ENCODE measurements around the gene METTL25. TPM values are rescaled to one million over a fixed set of nuclear protein-coding genes. Genes with fewer than 3 reads are reported as not detected.

Gene METTL25
- total RNA-seq, 2 donors from 2014 or later = 16.0 to 20.8 TPM

DNA sequence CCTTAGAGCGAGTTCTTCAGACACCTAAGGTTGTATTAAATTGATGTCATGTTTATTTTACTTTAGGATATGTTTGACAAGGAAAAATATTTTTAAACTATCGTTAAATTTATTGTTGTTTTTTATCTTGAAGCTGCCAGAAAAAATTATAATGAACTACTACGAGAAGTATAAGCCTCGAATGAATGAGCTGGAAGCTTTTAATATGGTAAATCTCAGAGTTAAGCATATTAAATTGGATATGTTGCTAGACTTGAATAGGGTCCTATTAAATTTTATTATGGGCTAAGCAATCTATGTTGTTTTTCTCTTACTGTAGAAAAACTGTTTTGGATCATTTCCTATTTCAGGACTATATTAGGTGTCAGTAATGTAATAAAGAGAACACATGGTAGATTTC, 118.2 kb downstream of the METTL25 start:
- 35% methylated on average over 4 of the region's 4 CpGs for WGBS
- intact Hi-C loops (cut with DNase I) = no loop called here

GRCh38 chr12:82479511-82479910, 121.2 kb downstream of the METTL25 start:
- no peaks in the 10 kb centered on the region for H3K9me3 ChIP-seq
- no peak overlapping the region for H3K27ac ChIP-seq
- 25% methylated on average over 1 of the region's 1 CpG for WGBS
- no peak for DNase-seq (ENCODE audit: low spot score)
- intact Hi-C loops (cut with DNase I) = no loop called here
- H3K27me3 ChIP-seq (replicated peaks; ENCODE audit: insufficient read depth) = no peaks in the 10 kb centered on the region
- no peak for TF ChIP-seq POLR2AphosphoS5 (IDR thresholded peaks at IDR 0.05)
- TF ChIP-seq POLR2A (IDR thresholded peaks at IDR 0.05) = no peak
- TF ChIP-seq CTCF (IDR thresholded peaks at IDR 0.05) = no peak
- no peak overlapping the region for H3K4me3 ChIP-seq
- no peaks in the 10 kb centered on the region for H3K36me3 ChIP-seq
- no peaks in the 10 kb centered on the region for H3K4me1 ChIP-seq (replicated peaks)

More for the DNA sequence above, 118.2 kb downstream of the METTL25 start:
- Histone ChIP-seq H3K9me3 (no peaks in the 10 kb centered on the region), H3K36me3 (no peaks in the 10 kb centered on the region), H3K4me3 (no peak overlapping the region), H3K27me3 (replicated peaks; ENCODE audit: insufficient read depth) (no peaks in the 10 kb centered on the region), H3K27ac (no peak overlapping the region), H3K4me1 (replicated peaks) (no peaks in the 10 kb centered on the region)
- TF ChIP-seq CTCF (IDR thresholded peaks at IDR 0.05) (no peak), POLR2A (IDR thresholded peaks at IDR 0.05) (no peak), POLR2AphosphoS5 (IDR thresholded peaks at IDR 0.05) (no peak)
- DNase-seq (ENCODE audit: low spot score) = no peak

DNA sequence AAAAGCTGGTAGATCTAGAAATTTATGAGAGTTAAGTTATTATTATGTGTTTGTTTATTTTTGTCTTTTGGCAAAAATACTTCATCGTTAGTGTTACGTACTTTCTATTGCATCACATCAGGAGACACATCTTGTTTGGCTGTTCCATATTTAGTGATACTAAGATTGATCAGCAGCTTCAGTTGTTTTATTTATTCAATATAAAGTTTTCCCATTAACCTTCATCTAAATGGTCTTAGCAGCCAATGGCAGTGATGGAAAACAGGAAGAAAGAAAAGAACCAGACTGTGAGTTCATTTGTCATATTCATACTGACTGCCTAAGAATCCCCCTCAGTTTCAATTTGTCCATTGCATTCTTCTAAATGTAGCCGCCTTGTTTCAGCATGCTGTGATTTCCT, 122.3 kb downstream of the METTL25 start:
- 79% methylated on average over 3 of the region's 3 CpGs for WGBS
- no peak for TF ChIP-seq POLR2A (IDR thresholded peaks at IDR 0.05)
- TF ChIP-seq POLR2AphosphoS5 (IDR thresholded peaks at IDR 0.05) = no peak
- no peak for TF ChIP-seq CTCF (IDR thresholded peaks at IDR 0.05)
- intact Hi-C loops (cut with DNase I) = no loop called here
- Histone ChIP-seq H3K4me1 (replicated peaks) (no peaks in the 10 kb centered on the region), H3K4me3 (no peak overlapping the region), H3K27me3 (replicated peaks; ENCODE audit: insufficient read depth) (no peaks in the 10 kb centered on the region), H3K27ac (no peak overlapping the region), H3K36me3 (no peaks in the 10 kb centered on the region), H3K9me3 (no peaks in the 10 kb centered on the region)
- DNase-seq (ENCODE audit: low spot score) = no peak

- 83% methylated on average over 2 of the region's 2 CpGs for WGBS
- no peaks in the 10 kb centered on the region for H3K27me3 ChIP-seq (replicated peaks; ENCODE audit: insufficient read depth)
- no peaks in the 10 kb centered on the region for H3K9me3 ChIP-seq
- no peak overlapping the region for H3K4me3 ChIP-seq
- no peak overlapping the region for H3K27ac ChIP-seq
- no peak for TF ChIP-seq POLR2A (IDR thresholded peaks at IDR 0.05)
- TF ChIP-seq CTCF (IDR thresholded peaks at IDR 0.05) = no peak
- no peak for TF ChIP-seq POLR2AphosphoS5 (IDR thresholded peaks at IDR 0.05)
- intact Hi-C loops (cut with DNase I) = no loop called here
- DNase-seq (ENCODE audit: low spot score) = no peak
- no peaks in the 10 kb centered on the region for H3K36me3 ChIP-seq
- H3K4me1 ChIP-seq (replicated peaks) = no peaks in the 10 kb centered on the region
Observed at GRCh38 chr12:82481954-82482353, 123.6 kb downstream of the METTL25 start.

- Histone ChIP-seq H3K27me3 (replicated peaks; ENCODE audit: insufficient read depth) (no peaks in the 10 kb centered on the region), H3K4me1 (replicated peaks) (no peaks in the 10 kb centered on the region), H3K27ac (no peak overlapping the region), H3K9me3 (no peaks in the 10 kb centered on the region), H3K4me3 (no peak overlapping the region), H3K36me3 (no peaks in the 10 kb centered on the region)
- WGBS = 87% methylated on average over 2 of the region's 2 CpGs
- no peak for DNase-seq (ENCODE audit: low spot score)
- intact Hi-C loops (cut with DNase I) = no loop called here
- TF ChIP-seq POLR2A (IDR thresholded peaks at IDR 0.05) (no peak), CTCF (IDR thresholded peaks at IDR 0.05) (no peak), POLR2AphosphoS5 (IDR thresholded peaks at IDR 0.05) (no peak)
Observed at GRCh38 chr12:82486524-82487235, 128.4 kb downstream of the METTL25 start.
